A673 (cell line): ENCODE measurements around the gene LGALS7.

Source experiments
- CTCF ChIP-seq: fragments of 300-800, 200-600 bp; sonication (generic); conservative IDR thresholded peaks from 2 replicates; pipeline ENCODE4 v1.5.1; 2017; ENCODE audit warnings: low read depth, mild to moderate bottlenecking, antibody characterized with exemption, low read length, moderate library complexity, mixed read lengths
- EZH2 ChIP-seq: fragments of 200-600 bp; sonication (generic); IDR thresholded peaks from 2 replicates; pipeline ENCODE4 v1.6.1; 2017; ENCODE audit warnings: borderline replicate concordance, low read depth, mild to moderate bottlenecking, mixed read lengths, antibody characterized with exemption, low read length; ENCODE audit not compliant: poor library complexity, severe bottlenecking

- TF ChIP-seq CTCF (no peak), EZH2 (no peak)
Measured at GRCh38 chr19:38805180-38805579, 31.9 kb upstream of the LGALS7 start.
